GM12878 (cell line): ENCODE measurements around the gene NT5C3A. TPM values are rescaled to one million over a fixed set of nuclear protein-coding genes. Genes with fewer than 3 reads are reported as not detected.

Experiments
- ATAC-seq: fragments of 200-7000 bp; cut with Tn5 transposase; 3 replicates; pipeline ENCODE4 v1.9.1; 2020; ENCODE audit warnings: mild to moderate bottlenecking, moderate library complexity
- BruUV-seq: library from RNA; stranded (reverse); fragments of 400-500 nt; replicated peaks from 2 replicates; lab custom pipeline; 2021; lab: Mats Ljungman, UMichigan
- CTCF ChIA-PET: fragments of 300-600 bp; sonication (Branson Sonifier 250); formaldehyde crosslinking; extraction: SDS; loops from one replicate; lab custom pipeline; 2021; ENCODE audit warnings: inconsistent platforms; lab: Yijun Ruan, JAX
- POLR2A ChIA-PET: fragments of 350-600 bp; formaldehyde crosslinking; extraction: SDS; loops from one replicate; lab custom pipeline; 2021; ENCODE audit warnings: inconsistent platforms; lab: Charles Lee
- RAD21 ChIA-PET: fragments of 300-600 bp; sonication (Branson Sonifier 250); formaldehyde crosslinking; loops from one replicate; lab custom pipeline; 2023; ENCODE audit warnings: antibody characterized with exemption; ENCODE audit not compliant: unreplicated experiment; lab: Charles Lee
- SMC1A ChIA-PET: fragments of 300-600 bp; sonication (Branson Sonifier 250); formaldehyde crosslinking; loops from one replicate; lab custom pipeline; 2023; ENCODE audit not compliant: unreplicated experiment, uncharacterized antibody; lab: Charles Lee
- DNase-seq: peaks from one replicate; pipeline ENCODE4 v3.0.0-alpha.2; 2011; ENCODE audit warnings: low read depth, low spot score
- FAIRE-seq: peaks from 3 replicates; lab custom pipeline; 2011; peaks lifted over from hg19 to GRCh38; lab: Jason Lieb, UNC
- H2AFZ ChIP-seq: 2 replicates; pipeline ENCODE4 v1.6.0; 2011; ENCODE audit warnings: low read depth, low read length, control low read depth; ENCODE audit not compliant: control insufficient read depth
- H3K27ac ChIP-seq: 2 replicates; pipeline ENCODE4 v1.5.1; 2011; ENCODE audit warnings: control low read depth; ENCODE audit not compliant: control insufficient read depth, insufficient read depth
- H3K27me3 ChIP-seq, 2 experiments: replicated peaks in 1 of 2; 2 replicates each; pipeline versions ENCODE4 v1.6.0 to v1.6.1; 2011; ENCODE audit warnings: low read length in 1 of 2; ENCODE audit not compliant: control insufficient read depth in 2 of 2, insufficient read depth in 2 of 2
- H3K36me3 ChIP-seq, 2 experiments: 2 replicates each; pipeline ENCODE4 v1.5.1; 2011; ENCODE audit warnings: low read length in 1 of 2; ENCODE audit not compliant: control insufficient read depth in 2 of 2, insufficient read depth in 2 of 2
- H3K4me1 ChIP-seq: 2 replicates; pipeline ENCODE4 v1.6.1; 2011; ENCODE audit warnings: mild to moderate bottlenecking, low read length, moderate library complexity, mixed read lengths; ENCODE audit not compliant: control insufficient read depth, insufficient read depth
- H3K4me2 ChIP-seq: 2 replicates; pipeline ENCODE4 v1.6.0; 2011; ENCODE audit warnings: control low read depth; ENCODE audit not compliant: control insufficient read depth, insufficient read depth
- H3K4me3 ChIP-seq: fragments of 200-600 bp; sonication (generic); 2 replicates; pipeline ENCODE4 v1.5.1; 2016
- H3K79me2 ChIP-seq: 2 replicates; pipeline ENCODE4 v1.6.0; 2011; ENCODE audit warnings: low read length; ENCODE audit not compliant: control insufficient read depth, insufficient read depth
- H3K9ac ChIP-seq: 2 replicates; pipeline ENCODE4 v1.8.0; 2011; ENCODE audit warnings: low read length, control low read depth, mixed read lengths; ENCODE audit not compliant: control insufficient read depth, insufficient read depth
- H3K9me3 ChIP-seq: replicated peaks from 3 replicates; pipeline ENCODE4 v1.5.1; 2011; ENCODE audit warnings: mild to moderate bottlenecking, low read length; ENCODE audit not compliant: control insufficient read depth, insufficient read depth
- H4K20me1 ChIP-seq: 2 replicates; pipeline ENCODE4 v1.6.0; 2011; ENCODE audit not compliant: control insufficient read depth, insufficient read depth
- BRCA1 ChIP-seq: IDR thresholded peaks from 2 replicates; pipeline ENCODE4 v1.6.1; 2011; ENCODE audit warnings: low read depth, low read length, improper control_type of control experiment
- CHD2 ChIP-seq: IDR thresholded peaks from 2 replicates; pipeline ENCODE4 v1.6.1; 2011; ENCODE audit warnings: low read depth, low read length, improper control_type of control experiment, borderline replicate concordance
- CREB1 ChIP-seq: IDR thresholded peaks from 2 replicates; pipeline ENCODE4 v1.6.1; 2012; ENCODE audit warnings: low read depth, mild to moderate bottlenecking, inconsistent platforms
- KDM1A ChIP-seq: fragments of 200-600 bp; sonication (generic); IDR thresholded peaks from 2 replicates; pipeline ENCODE4 v1.6.1; 2016; ENCODE audit warnings: borderline replicate concordance
- NFYB ChIP-seq: IDR thresholded peaks from 2 replicates; pipeline ENCODE4 v1.6.1; 2011; ENCODE audit warnings: low read depth, mild to moderate bottlenecking, low read length, improper control_type of control experiment, moderate library complexity; ENCODE audit not compliant: insufficient read depth
- NR2C2 ChIP-seq: IDR thresholded peaks from 2 replicates; pipeline ENCODE4 v1.6.1; 2011; ENCODE audit warnings: borderline replicate concordance, low read depth; ENCODE audit not compliant: control insufficient read depth, insufficient read length
- PAX5 ChIP-seq: IDR thresholded peaks from 2 replicates; pipeline ENCODE4 v1.6.1; 2011; ENCODE audit warnings: low read depth, low read length, borderline replicate concordance
- RELB ChIP-seq: fragments of 450-650 bp; IDR thresholded peaks from 2 replicates; pipeline ENCODE4 v1.6.1; 2017; ENCODE audit warnings: low read depth, mild to moderate bottlenecking, moderate library complexity
- SRF ChIP-seq, 2 experiments: IDR thresholded peaks; 2 replicates each; pipeline ENCODE4 v1.6.1; 2011; ENCODE audit warnings: low read depth in 2 of 2, low read length in 2 of 2, mild to moderate bottlenecking in 1 of 2, moderate library complexity in 1 of 2
- TARDBP ChIP-seq: IDR thresholded peaks from 2 replicates; pipeline ENCODE4 v1.6.1; 2016; ENCODE audit warnings: borderline replicate concordance
- ZBED1 ChIP-seq: IDR thresholded peaks from 2 replicates; pipeline ENCODE4 v1.6.1; 2016; ENCODE audit warnings: borderline replicate concordance
- ZNF217 ChIP-seq: fragments of 450-650 bp; IDR thresholded peaks from 2 replicates; pipeline ENCODE4 v1.6.1; 2017; ENCODE audit warnings: antibody characterized with exemption, mild to moderate bottlenecking
- ZNF274 ChIP-seq: IDR thresholded peaks from one replicate; pipeline ENCODE4 v1.8.0; 2011; ENCODE audit not compliant: insufficient read length, insufficient read depth
- ZZZ3 ChIP-seq: IDR thresholded peaks from 2 replicates; pipeline ENCODE4 v1.6.1; 2011; ENCODE audit warnings: low read depth; ENCODE audit not compliant: control insufficient read depth, insufficient read length
- WGBS: methylation state at CpG from one replicate; pipeline ENCODE4 v1.1.6; 2016; ENCODE audit warnings: low lambda C conversion rate; ENCODE audit not compliant: insufficient replicate concordance, insufficient coverage; ENCODE audit errors: missing lambda C conversion rate; 5-methylcytosine and 5-hydroxymethylcytosine counted together
- in situ Hi-C: fragments of 300-500 bp; cut with MboI; formaldehyde crosslinking; loops from 9 replicates; pipeline ENCODE4 v1.14.3; 2018; ENCODE audit warnings: mixed read lengths
- intact Hi-C: fragments of 100-400 bp; cut with micrococcal nuclease; formaldehyde crosslinking; loops from one replicate; pipeline ENCODE4 v1.14.2; 2022; ENCODE audit not compliant: unreplicated experiment
- polyA plus RNA-seq, 11 experiments: library from polyadenylated mRNA; depleted of rRNA in 4 of 11; unstranded in 6 of 11; stranded (reverse) in 5 of 11; fragments of >200 nt; fragmentation: Nextera tagmentation in 4 of 11; fragmentation: Illumina TruSeq in 1 of 11; extraction: Ambion mirVana in 4 of 11; extraction: Trizol in 1 of 11; gene quantifications; 1 replicate in 1 of 11; 2 replicates in 10 of 11; pipeline versions ENCODE4 v1.2.1 to v1.2.3, GENCODE V29; 2011 to 2016; ENCODE audit warnings: inconsistent platforms in 2 of 11, missing spikeins in 2 of 11, low read depth in 1 of 11
- total RNA-seq, 4 experiments: library from RNA; depleted of rRNA in 3 of 4; stranded (reverse); fragments of >200 nt in 3 of 4; fragmentation: Illumina TruSeq in 1 of 4; extraction: Trizol in 1 of 4; gene quantifications; 2 replicates each; pipeline versions ENCODE4 v1.2.1 to v1.2.3, GENCODE V29; 2013 to 2021

Gene NT5C3A
- total and polyA plus RNA-seq, 10 of the 15 experiments (the other 5 are each of a cell fraction or from before 2014, with no cell fraction given) = 53.0 to 111 (median 71.4) TPM

GRCh38 chr7:33038639-33039038, 23.9 kb downstream of the NT5C3A start:
- no peaks in the 10 kb centered on the region for H3K4me1 ChIP-seq
- no TSS peak for BruUV-seq
- WGBS = 2% methylated on average over 2 of the region's 2 CpGs
- FAIRE-seq = no peak
- H3K4me2 ChIP-seq = peak overlapping the region; percentile 73
- H3K79me2 ChIP-seq = peaks cover 88% of the 10 kb centered on the region
- intact Hi-C loops = loop anchor here (5.0 kb wide), 2 partner anchors 146 to 1016 kb away; partner anchors contain the start of gene KBTBD2
- in situ Hi-C loops = no loop called here
- RAD21 ChIA-PET = interaction anchor here (1.2 to 4.6 kb wide), 3 partner anchors 14 to 70 kb away, joined by 3 to 29 read pairs (median 14); partner anchors contain the start of gene RP9
- SMC1A ChIA-PET = interaction anchor here (0.8 to 3.2 kb wide), 5 partner anchors 9 to 23 kb away, joined by 3 to 31 read pairs (median 14); partner anchors contain the start of gene NT5C3A
- POLR2A ChIA-PET = interaction anchor here (0.6 to 3.2 kb wide), 3 partner anchors 12 to 146 kb away, joined by 6 to 21 read pairs (median 6); partner anchors contain the start of gene KBTBD2
- no peak overlapping the region for H2AFZ ChIP-seq
- TF ChIP-seq NFYB = no peak
- TF ChIP-seq ZNF217 = no peak
- no peak for TF ChIP-seq TARDBP
- no peak for TF ChIP-seq CREB1
- no peak for TF ChIP-seq SRF (IDR thresholded peaks at IDR 0.05; ENCODE audit: low read depth in 2 of 2, low read length in 2 of 2)
- TF ChIP-seq ZNF274 = no peak
- no peak for TF ChIP-seq BRCA1
- TF ChIP-seq NR2C2 = no peak
- TF ChIP-seq RELB = no peak
- TF ChIP-seq CHD2 = no peak
- no peak for TF ChIP-seq ZZZ3
- no peak for TF ChIP-seq ZBED1
- no peak for TF ChIP-seq KDM1A
- no peak for TF ChIP-seq PAX5
- ATAC-seq = no peak
- 0 out of 2 replicates have a peak, but pooled peaks cover 2% of the 10 kb centered on the region for H4K20me1 ChIP-seq
- H3K4me3 ChIP-seq = peak overlapping the region; percentile 78
- peak overlapping the region; percentile 73 for H3K9ac ChIP-seq
- no peaks in the 10 kb centered on the region for H3K27me3 ChIP-seq
- CTCF ChIA-PET = interaction anchor here (1.0 to 4.9 kb wide), 5 partner anchors 14 to 193 kb away, joined by 3 to 33 read pairs (median 14); partner anchors contain the start of gene RP9
- no peak for DNase-seq
- H3K36me3 ChIP-seq = peaks cover 0 to 10% of the 10 kb centered on the region in 2 experiments; a peak in 1 of 4 replicates
- H3K9me3 ChIP-seq = no peaks in the 10 kb centered on the region; the same call in 1 of the 3 replicates
- H3K27ac ChIP-seq = peak overlapping the region; percentile 71
